A549 (cell line): ENCODE results near the gene TRIM7. TPM values are rescaled to one million over a fixed set of nuclear protein-coding genes. Genes with fewer than 3 reads are reported as not detected.

Source experiments
- ATAC-seq, 2 experiments: fragments of 200-7000 bp in 1 of 2; fragments of >200 bp in 1 of 2; cut with Nextera tagmentation in 1 of 2; cut with Tn5 transposase in 1 of 2; 3 replicates each; pipeline versions ENCODE4 v1.8.0 to v1.9.1; 2018 to 2020; ENCODE audit warnings: mild to moderate bottlenecking in 1 of 2, moderate library complexity in 1 of 2
- CTCF ChIA-PET: fragments of 300-600 bp; sonication (Branson Sonifier 250); formaldehyde crosslinking; extraction: SDS; loops from one replicate; lab custom pipeline; 2021; ENCODE audit warnings: antibody characterized with exemption, inconsistent platforms; lab: Yijun Ruan, JAX
- POLR2A ChIA-PET: fragments of 350-600 bp; formaldehyde crosslinking; extraction: SDS; loops from one replicate; lab custom pipeline; 2021; ENCODE audit warnings: antibody characterized with exemption, inconsistent platforms; lab: Yijun Ruan, JAX
- DNase-seq, 2 experiments: peaks; one replicate each; pipeline versions ENCODE4 v3.0.0 to v3.0.0-alpha.2; 2011 to 2016; ENCODE audit warnings: low read depth in 1 of 2, low spot score in 1 of 2
- FAIRE-seq: peaks from 2 replicates; lab custom pipeline; 2011; peaks lifted over from hg19 to GRCh38; lab: Jason Lieb, UNC
- H3K27ac ChIP-seq, 2 experiments: fragments of >200 bp; sonication (Bioruptor Twin); formaldehyde crosslinking; 3 replicates each; pipeline ENCODE4 v1.5.1; 2016 to 2017
- H3K4me1 ChIP-seq: fragments of >200 bp; sonication (Bioruptor Twin); formaldehyde crosslinking; 3 replicates; pipeline ENCODE4 v1.6.1; 2016
- H3K4me2 ChIP-seq: fragments of >200 bp; sonication (Bioruptor Twin); formaldehyde crosslinking; 3 replicates; pipeline ENCODE4 v1.6.1; 2016
- H3K4me3 ChIP-seq: fragments of >200 bp; sonication (Bioruptor Twin); formaldehyde crosslinking; 3 replicates; pipeline ENCODE4 v1.5.1; 2016
- H3K9me3 ChIP-seq: fragments of >200 bp; sonication (Bioruptor Twin); formaldehyde crosslinking; 3 replicates; pipeline ENCODE4 v1.6.1; 2016
- ATOH8 ChIP-seq: fragments of 250-450 bp; sonication (Bioruptor Pico); IDR thresholded peaks from 2 replicates; pipeline ENCODE4 v1.5.0; 2020; ENCODE audit warnings: low read depth, mild to moderate bottlenecking, moderate library complexity
- BCL3 ChIP-seq: fragments of >200 bp; sonication (Bioruptor Twin); formaldehyde crosslinking; IDR thresholded peaks from 3 replicates; pipeline ENCODE4 v1.6.1; 2016
- CBX2 ChIP-seq: fragments of 200-600 bp; sonication (generic); IDR thresholded peaks from 2 replicates; pipeline ENCODE4 v1.6.1; 2016; ENCODE audit warnings: low read depth, mild to moderate bottlenecking, borderline replicate concordance
- CEBPB ChIP-seq, 2 experiments: fragments of >200 bp in 1 of 2; sonication (Bioruptor Twin) in 1 of 2; formaldehyde crosslinking in 1 of 2; IDR thresholded peaks; 2 replicates each; pipeline ENCODE4 v1.6.1; 2012 to 2016
- CHD4 ChIP-seq: fragments of 200-600 bp; sonication (generic); IDR thresholded peaks from 2 replicates; pipeline ENCODE4 v1.6.1; 2016; ENCODE audit warnings: antibody characterized with exemption, mild to moderate bottlenecking, borderline replicate concordance
- CTCF ChIP-seq: fragments of >200 bp; sonication (Bioruptor Twin); formaldehyde crosslinking; IDR thresholded peaks from 3 replicates; pipeline ENCODE4 v1.5.1; 2016
- E2F6 ChIP-seq: IDR thresholded peaks from 2 replicates; pipeline ENCODE4 v1.6.1; 2012; ENCODE audit warnings: low read depth, borderline replicate concordance
- EHF ChIP-seq: fragments of 250-450 bp; sonication (Bioruptor Pico); IDR thresholded peaks from 2 replicates; pipeline ENCODE4 v1.5.0; 2020; ENCODE audit warnings: mild to moderate bottlenecking
- EHMT2 ChIP-seq: fragments of 200-600 bp; sonication (generic); IDR thresholded peaks from 2 replicates; pipeline ENCODE4 v1.6.1; 2016; ENCODE audit warnings: antibody characterized with exemption, low read depth, mild to moderate bottlenecking, moderate library complexity
- HDAC2 ChIP-seq: fragments of 200-600 bp; sonication (generic); IDR thresholded peaks from 2 replicates; pipeline ENCODE4 v1.6.1; 2016
- HEYL ChIP-seq: fragments of 250-450 bp; sonication (Bioruptor Pico); IDR thresholded peaks from 2 replicates; pipeline ENCODE4 v1.8.0; 2021; ENCODE audit warnings: mild to moderate bottlenecking, moderate library complexity
- HOXB13 ChIP-seq: fragments of 250-450 bp; sonication (Bioruptor Pico); IDR thresholded peaks from 2 replicates; pipeline ENCODE4 v1.5.0; 2020; ENCODE audit warnings: low read depth, mild to moderate bottlenecking, moderate library complexity
- HOXB5 ChIP-seq: fragments of 250-450 bp; sonication (Bioruptor Pico); IDR thresholded peaks from 2 replicates; pipeline ENCODE4 v1.5.0; 2020; ENCODE audit warnings: mild to moderate bottlenecking, moderate library complexity
- JUN ChIP-seq, 2 experiments: fragments of >200 bp; sonication (Bioruptor Twin); formaldehyde crosslinking; IDR thresholded peaks; 2 replicates in 1 of 2; 3 replicates in 1 of 2; pipeline ENCODE4 v1.6.1; 2016 to 2017
- JUNB ChIP-seq: fragments of >200 bp; sonication (Bioruptor Twin); formaldehyde crosslinking; IDR thresholded peaks from 2 replicates; pipeline ENCODE4 v1.6.1; 2016
- KDM1A ChIP-seq: fragments of 200-600 bp; sonication (generic); IDR thresholded peaks from 2 replicates; pipeline ENCODE4 v1.6.1; 2016; ENCODE audit warnings: low read depth, mild to moderate bottlenecking
- MAFK ChIP-seq: fragments of 450-650 bp; IDR thresholded peaks from 2 replicates; pipeline ENCODE4 v1.6.1; 2014; ENCODE audit not compliant: partially characterized antibody
- NPAS2 ChIP-seq: fragments of 250-450 bp; sonication (Bioruptor Pico); IDR thresholded peaks from 2 replicates; pipeline ENCODE4 v1.8.0; 2022; ENCODE audit warnings: mild to moderate bottlenecking, moderate library complexity, borderline replicate concordance
- POLR2A ChIP-seq: IDR thresholded peaks from 2 replicates; pipeline ENCODE4 v1.6.1; 2012; ENCODE audit warnings: mild to moderate bottlenecking, low read length
- POLR2AphosphoS2 ChIP-seq: conservative IDR thresholded peaks from 2 replicates; pipeline ENCODE4 v1.6.1; 2012; ENCODE audit warnings: low read length, improper control_type of control experiment, inconsistent platforms
- RNF2 ChIP-seq: fragments of 200-600 bp; sonication (generic); IDR thresholded peaks from 2 replicates; pipeline ENCODE4 v1.6.1; 2016; ENCODE audit warnings: low read depth, mild to moderate bottlenecking, antibody characterized with exemption, moderate library complexity, borderline replicate concordance
- ZC3H11A ChIP-seq: fragments of 450-650 bp; IDR thresholded peaks from 2 replicates; pipeline ENCODE4 v1.6.1; 2014; ENCODE audit warnings: antibody characterized with exemption, mild to moderate bottlenecking
- WGBS: methylation state at CpG from one replicate; pipeline ENCODE4 v1.1.6; 2017; ENCODE audit errors: missing lambda C conversion rate; 5-methylcytosine and 5-hydroxymethylcytosine counted together
- polyA plus RNA-seq, 4 experiments: library from polyadenylated mRNA; depleted of rRNA in 3 of 4; stranded (reverse); fragments of >200 nt; fragmentation: RNase III in 1 of 4; extraction: RNeasy Plus Mini Kit Qiagen cat#74134 plus additional on column Dnase treatment in 1 of 4; gene quantifications; 2 replicates in 3 of 4; 3 replicates in 1 of 4; pipeline ENCODE4 v1.2.3, GENCODE V29; 2011 to 2017
- TF ChIP-seq, protein P1 (sequence below): IDR thresholded peaks from 2 replicates; pipeline ENCODE4 v1.6.1; 2012
- TF ChIP-seq, protein P2 (sequence below): fragments of 250-450 bp; sonication (Bioruptor Pico); IDR thresholded peaks from 2 replicates; pipeline ENCODE4 v1.5.0; 2021; ENCODE audit warnings: mild to moderate bottlenecking, moderate library complexity, borderline replicate concordance

Gene TRIM7
- polyA plus RNA-seq, 2 of the 4 experiments (the other 2 are of a cell fraction), result 21.8 to 30.7 TPM

GRCh38 chr5:181191526-181192336, 13.3 kb downstream of the TRIM7 start (continued):
- TF ChIP-seq, protein P1, sequence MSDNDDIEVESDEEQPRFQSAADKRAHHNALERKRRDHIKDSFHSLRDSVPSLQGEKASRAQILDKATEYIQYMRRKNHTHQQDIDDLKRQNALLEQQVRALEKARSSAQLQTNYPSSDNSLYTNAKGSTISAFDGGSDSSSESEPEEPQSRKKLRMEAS, result peak; percentile 46
- peak in 1 of 2 experiments; percentile 81; a peak in 3 of 5 replicates for TF ChIP-seq JUN (IDR thresholded peaks at IDR 0.05)
- TF ChIP-seq BCL3, result peak; percentile 59; the same call in 1 of the 3 replicates
- TF ChIP-seq EHF (CRISPR knock-in tag), result peak; percentile 57; the same call in 1 of the 2 replicates
- no peak for TF ChIP-seq JUNB

- POLR2A ChIA-PET, result interaction anchor here (1.0 to 6.4 kb wide), 15 partner anchors 9 to 382 kb away, joined by 3 to 159 read pairs (median 4); partner anchors contain the start of genes RACK1, TRIM41 and TRIM7
- FAIRE-seq, result no peak
- Histone ChIP-seq H3K4me1 (peaks cover 16% of the 10 kb centered on the region), H3K27ac (peak overlapping the region; percentile 96), H3K9me3 (no peaks in the 10 kb centered on the region)
- TF ChIP-seq HDAC2 (0 out of 2 replicates have a peak, but pooled peaks have one; percentile 55), CTCF (peak; percentile 47; the same call in 2 of the 3 replicates), RNF2 (peak; percentile 52; the same call in 1 of the 2 replicates), CBX2 (no peak), E2F6 (peak; percentile 84), HOXB13 (no peak), CHD4 (no peak), HEYL (CRISPR knock-in tag) (no peak), EHMT2 (no peak), POLR2A (peak; percentile 30), KDM1A (no peak), CEBPB (IDR thresholded peaks at IDR 0.05) (no peak), NPAS2 (CRISPR knock-in tag) (no peak), POLR2AphosphoS2 (no peak), ATOH8 (CRISPR knock-in tag) (no peak), HOXB5 (CRISPR knock-in tag) (no peak), ZC3H11A (no peak), MAFK (no peak)
- TF ChIP-seq, protein P2, sequence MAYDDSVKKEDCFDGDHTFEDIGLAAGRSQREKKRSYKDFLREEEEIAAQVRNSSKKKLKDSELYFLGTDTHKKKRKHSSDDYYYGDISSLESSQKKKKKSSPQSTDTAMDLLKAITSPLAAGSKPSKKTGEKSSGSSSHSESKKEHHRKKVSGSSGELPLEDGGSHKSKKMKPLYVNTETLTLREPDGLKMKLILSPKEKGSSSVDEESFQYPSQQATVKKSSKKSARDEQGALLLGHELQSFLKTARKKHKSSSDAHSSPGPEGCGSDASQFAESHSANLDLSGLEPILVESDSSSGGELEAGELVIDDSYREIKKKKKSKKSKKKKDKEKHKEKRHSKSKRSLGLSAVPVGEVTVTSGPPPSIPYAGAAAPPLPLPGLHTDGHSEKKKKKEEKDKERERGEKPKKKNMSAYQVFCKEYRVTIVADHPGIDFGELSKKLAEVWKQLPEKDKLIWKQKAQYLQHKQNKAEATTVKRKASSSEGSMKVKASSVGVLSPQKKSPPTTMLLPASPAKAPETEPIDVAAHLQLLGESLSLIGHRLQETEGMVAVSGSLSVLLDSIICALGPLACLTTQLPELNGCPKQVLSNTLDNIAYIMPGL (CRISPR knock-in tag), result no peak
- TF ChIP-seq, protein P1, result peak; percentile 69; the same call in 1 of the 2 replicates
- TF ChIP-seq, all 56 proteins: peak for 6
- H3K4me3 ChIP-seq, result peak overlapping the region; percentile 82
- DNase-seq, result peak in 1 of 2 experiments; percentile 66
- WGBS, result under 1% methylated on average over 36 of the region's 66 CpGs
- H3K4me2 ChIP-seq, result peak overlapping the region; percentile 99
- ATAC-seq, result peak; percentile 7 to 11
- CTCF ChIA-PET, result interaction anchor here (0.6 to 4.5 kb wide), 17 partner anchors 7 to 152 kb away, joined by 3 to 36 read pairs (median 4); partner anchors contain the start of gene TRIM7
Measured at GRCh38 chr5:181190711-181191525, 14.1 kb downstream of the TRIM7 start.
